NCI-H1105 (cell line): ENCODE measurements around the gene FBXL7.

Experiments used
- DNase-seq: peaks from one replicate; lab custom pipeline; 2025; lab: John Stamatoyannopoulos, UW

FBXL7 gene

DNA sequence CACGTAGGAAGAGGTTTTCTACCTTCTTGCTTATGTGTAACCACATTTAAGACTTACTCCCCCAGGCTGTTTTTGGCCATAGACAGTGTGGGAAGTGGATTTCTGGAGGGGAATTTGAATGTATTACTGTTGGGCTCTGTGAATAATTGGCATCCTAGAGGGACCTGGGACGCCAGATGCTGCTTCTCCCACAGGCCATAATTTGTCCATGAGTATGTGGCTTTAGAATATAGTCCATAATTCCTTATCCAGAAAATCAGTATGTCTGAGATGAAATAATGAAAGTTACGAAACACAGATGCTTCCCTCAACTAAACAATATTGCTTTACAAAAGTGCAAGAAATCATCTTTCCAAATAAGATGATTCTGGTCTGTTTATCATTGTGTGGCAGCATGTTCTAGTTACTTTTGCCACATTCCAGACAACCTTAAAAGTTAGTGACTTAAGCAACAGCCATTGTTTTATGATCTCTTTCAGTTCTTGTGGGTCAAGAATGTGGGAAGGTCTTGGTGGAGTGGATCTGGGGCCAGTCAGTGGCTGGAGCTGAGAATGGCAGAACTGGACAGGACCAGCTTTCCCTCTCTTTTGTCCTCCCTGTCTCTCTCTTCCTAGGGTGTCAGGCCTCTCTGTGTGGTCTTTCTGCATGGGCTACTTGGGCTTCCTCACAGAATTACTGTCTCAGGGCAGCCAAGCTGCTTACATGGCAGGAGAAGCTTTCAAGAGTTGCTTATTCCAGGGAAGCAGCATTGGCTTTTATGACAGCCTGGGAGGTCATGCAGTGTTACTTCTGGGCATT is 79.4 kb downstream of the FBXL7 start:
- no peak for DNase-seq

DNA sequence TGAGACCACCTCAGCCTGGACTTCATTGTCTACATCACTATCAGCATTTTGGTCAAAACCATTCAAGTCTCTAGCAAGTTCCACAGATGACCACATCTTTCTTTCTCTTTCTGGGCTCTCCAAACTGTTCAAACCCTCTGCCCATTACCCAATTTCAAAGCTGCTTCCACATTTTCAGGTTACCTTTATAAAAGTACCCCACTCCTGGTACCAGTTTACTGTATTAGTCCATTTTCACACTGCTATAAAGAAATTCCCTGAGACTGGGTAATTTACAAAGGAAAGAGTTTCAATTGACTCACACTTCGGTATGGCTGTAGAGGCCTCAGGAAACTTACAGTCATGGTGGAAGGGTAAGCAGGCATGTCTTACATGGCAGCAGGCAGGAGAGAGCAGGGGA is 84.5 kb downstream of the FBXL7 start:
- DNase-seq = no peak

DNA sequence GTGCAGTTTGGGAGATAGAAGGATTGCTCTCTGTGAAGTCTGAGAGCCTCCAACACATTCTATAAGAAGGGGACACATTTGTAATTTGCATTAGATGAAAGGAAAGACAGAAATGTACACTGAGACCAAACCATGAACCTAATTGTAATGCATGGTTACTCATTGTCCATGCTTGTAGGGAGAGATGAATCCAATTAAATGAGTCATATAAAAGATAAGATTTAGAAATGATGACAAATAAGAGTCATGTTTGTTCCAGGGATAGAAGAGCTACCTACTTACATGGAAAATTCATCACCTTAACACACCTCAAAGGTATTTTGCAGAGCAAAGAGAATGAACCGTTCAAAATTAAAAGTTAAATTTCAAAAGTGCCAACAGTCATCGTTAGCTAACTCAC is 85.1 kb downstream of the FBXL7 start:
- no peak for DNase-seq

DNA sequence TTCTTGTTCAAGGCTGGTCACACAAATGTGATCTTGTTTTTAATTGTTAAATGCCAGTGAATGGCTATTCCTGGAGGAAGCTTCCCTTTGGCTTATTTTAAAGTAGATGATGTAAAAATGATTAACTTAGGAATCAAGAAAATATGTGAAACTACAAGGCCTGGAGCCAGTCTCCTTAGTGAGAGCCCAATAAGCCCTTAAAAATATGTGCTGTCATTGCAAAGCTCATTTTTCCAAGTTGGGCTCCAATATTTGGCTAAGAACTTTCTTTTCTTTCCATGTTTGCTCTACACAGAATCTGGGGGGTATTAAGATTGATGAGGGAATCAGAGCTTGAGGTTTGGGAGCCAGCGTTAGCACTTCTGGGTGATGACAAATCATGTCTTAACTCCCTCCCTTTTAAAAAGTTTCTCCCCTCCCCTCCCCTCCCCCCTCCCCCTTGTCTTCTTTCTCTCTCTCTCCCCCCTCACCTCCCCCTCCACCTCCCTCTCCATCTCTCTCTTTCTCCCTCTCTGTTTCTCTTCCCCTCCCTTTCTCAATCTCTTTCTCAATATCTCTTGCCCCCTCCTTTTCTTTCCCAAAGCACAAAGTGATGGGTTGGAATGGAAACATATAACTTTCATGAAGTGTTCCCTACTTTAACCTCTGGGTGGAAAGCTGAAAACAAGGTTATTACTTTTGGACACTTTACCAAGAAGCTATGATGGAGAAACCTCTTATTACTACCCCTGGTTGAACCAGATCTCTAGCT is 86.0 kb downstream of the FBXL7 start:
- no peak for DNase-seq

DNA sequence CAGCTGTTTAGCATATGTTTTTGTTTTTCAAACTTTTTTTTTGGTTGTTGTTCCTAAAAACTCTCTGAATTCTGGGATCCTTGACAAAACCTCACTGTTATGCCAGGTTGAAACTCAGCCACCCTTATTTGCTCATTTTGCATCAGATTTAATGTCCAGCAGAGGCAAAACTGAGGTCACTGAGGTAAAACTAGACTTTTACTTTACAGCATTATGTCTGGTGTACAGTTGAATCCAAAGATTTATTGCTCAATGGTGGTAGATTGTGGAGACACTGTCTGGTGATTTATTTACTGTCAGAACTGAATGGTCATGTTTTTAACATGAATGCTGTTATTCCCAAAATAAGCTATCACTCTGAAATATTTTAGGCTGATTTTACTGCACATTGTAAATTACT is 87.9 kb downstream of the FBXL7 start:
- no peak for DNase-seq

DNA sequence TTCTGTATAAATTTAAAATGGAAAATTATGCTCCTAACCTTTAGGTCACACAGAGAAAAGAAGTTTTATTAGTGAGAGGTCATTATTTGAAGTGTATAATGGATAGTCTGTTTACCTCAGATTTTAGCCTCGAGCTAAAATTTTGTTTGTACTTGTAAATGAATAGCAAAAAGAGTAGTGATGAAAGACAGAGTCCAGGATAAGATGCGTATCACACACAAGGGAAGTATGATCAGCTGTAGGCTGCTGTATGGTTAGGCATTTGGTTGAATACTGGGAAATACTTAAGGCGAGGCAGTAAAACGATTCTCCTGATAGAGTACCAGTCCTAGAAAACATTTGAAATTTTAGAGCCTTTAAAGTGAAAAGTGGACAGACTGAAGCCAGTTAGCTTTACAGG is 92.7 kb downstream of the FBXL7 start:
- peak; percentile 2 for DNase-seq

DNA sequence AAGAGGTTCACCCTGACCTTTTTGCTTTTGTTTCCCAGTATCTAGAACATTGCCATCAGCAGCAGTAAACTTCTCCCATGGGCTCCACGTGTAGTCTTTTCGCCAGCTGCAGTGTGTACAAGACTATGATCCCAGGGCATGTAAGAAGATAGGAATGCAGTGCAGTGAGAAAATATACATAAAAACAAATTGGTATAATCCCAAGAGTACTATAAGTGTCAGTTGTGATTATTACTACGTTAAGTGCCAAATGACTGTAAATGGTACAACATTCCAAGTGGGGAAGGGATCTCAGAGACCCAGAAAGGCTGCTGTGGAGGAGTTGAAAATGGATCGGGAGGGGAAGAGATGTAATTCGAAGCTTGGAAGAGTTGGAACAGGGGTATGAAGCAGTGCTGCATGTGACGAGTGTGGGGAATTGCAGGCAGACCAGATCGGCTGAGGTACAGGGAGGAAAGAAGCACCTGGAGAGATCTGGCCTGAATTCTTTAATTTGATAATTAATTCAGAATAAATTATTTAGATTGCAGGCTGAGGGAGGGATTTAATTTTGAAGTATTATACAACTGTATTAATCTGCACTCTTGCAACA is 95.1 kb downstream of the FBXL7 start:
- no peak for DNase-seq

DNA sequence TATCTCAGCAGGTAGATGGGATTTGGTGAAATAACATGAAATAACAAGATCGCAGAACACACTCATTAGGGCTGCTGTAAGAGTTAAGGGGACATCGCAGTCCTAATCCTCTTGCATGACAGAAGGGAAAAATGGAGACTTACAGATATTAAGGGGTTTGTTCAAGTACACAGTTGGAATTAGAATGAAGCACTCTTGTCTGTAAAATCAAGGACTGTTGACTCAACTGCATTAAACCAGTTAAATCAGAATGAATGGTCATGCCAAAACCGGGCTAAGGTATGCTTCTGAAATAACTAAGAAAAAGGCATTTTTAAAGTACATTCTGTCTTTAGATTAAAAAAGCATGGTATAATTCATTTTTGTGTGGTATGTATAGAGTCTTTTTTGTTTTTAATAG is 95.9 kb downstream of the FBXL7 start:
- no peak for DNase-seq

DNA sequence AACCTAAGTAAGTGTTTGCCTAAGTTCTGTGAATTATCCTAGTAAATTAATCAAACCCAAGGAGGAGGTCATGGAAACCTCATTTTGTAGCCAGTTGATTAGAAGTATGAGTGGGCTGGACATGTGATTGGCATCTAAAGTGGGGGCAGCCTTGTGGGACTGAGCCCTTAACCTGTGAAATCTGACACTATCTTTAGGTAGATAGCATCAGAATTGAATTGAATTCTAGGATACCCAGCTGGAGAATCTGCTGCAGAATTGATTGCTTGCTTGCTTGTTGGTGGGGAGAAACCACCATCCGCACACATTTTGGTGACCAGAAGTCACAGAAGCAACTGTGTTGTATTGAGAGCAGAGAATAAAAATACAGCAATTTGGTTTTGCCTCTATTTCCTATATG is 97.0 kb downstream of the FBXL7 start:
- no peak for DNase-seq

DNA sequence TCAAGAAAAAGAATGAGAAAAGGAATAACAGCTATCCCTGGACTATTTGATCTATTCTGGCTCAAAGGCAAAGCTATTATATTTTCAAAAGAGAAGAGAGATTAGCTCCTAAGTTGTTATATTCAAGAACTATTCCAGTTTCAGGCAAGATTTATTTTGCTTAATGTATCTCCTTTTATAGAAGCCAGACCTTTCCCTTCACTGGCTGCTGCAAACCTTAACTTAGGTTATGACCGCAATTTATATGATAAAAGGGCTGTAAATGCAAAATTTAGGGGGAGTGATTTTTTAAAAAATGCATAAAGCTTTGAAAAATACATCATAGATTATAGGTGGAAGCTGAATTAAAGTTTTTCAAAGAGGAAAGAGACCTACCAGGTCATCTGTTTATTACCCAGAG is 97.8 kb downstream of the FBXL7 start:
- no peak for DNase-seq

DNA sequence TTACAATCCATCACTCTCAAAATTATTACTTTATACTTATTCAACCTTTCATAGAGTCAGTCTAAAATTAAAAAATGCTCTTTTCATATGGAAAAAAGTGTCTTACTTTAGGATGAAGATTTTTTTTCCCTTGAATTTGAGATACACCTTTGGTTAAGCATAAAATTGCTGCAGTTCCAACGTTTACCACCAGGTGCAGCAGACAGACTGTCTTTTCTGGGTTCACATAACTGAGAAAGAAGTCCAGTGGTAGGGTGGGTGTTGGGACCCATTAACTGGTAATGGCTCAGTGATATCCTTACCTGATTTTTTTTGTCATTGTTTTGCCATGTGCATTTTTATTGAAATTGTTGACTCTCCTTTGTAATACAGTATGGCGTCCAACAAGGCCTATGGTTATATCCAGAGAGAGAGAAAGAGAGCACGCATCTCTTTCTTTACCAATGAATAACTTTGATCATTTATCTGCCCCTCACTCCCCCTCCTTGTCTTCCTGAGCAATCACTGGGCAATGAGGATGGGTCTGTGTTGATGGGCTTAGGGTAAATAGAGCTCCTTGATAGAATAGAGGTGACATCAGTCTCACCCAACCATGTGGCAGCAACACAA is 98.4 kb downstream of the FBXL7 start:
- peak; percentile 1 for DNase-seq

DNA sequence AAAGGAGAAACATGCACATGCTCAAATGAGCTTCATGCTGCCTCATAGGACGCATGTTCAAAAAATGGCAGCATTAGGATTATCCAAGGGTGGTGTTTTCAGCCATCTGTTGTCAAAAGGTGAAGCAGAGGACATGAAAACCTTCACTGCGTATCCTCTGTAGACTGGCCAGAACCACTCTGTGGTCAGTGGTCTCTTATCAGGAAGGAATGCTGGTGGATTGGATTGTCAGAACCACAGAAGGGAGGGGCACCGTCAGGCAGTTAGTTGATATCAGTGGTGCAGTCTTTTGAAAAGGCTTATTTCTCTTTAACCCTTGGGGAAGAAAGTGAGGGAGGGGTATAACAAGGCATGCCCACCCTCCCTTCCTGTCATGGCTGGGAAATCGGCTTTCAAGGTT is 100.1 kb downstream of the FBXL7 start:
- DNase-seq = no peak

DNA sequence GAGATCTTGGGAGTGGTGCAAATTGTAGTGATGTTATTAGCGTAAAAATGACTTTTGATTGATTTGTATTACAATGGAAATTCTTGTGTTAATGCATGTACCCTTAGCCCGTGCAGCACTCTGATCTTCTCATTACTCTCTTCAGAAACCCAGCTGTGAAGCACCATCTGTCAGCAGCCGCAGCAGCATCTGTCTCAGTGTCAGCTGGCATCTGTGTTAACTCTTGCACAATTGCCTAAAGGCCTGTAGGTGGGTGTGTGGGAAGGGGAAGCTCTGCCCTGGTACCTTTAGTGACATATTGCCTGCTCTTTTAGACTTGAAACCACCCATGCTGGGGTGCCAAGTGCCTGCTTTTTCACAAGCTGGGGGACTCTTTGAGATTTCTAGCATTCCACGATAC is 101.3 kb downstream of the FBXL7 start:
- no peak for DNase-seq

DNA sequence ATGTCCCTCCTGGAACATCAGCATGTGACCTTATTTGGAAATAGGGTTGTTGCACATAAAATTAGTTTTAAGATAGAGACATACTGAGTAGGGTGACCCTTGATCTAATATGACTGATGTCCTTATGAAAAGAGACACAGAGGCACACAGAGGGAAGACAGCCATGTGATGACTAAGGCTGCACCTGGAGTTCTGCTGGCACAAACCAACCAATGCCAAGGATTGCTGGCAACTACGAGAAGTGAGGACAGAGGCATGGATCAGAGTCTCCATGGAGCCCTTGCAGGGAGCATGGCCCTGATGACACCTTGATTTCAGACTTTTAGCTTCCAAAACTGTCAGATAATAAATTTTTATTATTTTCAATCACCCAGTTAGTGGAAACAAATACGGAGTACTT is 101.9 kb downstream of the FBXL7 start:
- no peak for DNase-seq

DNA sequence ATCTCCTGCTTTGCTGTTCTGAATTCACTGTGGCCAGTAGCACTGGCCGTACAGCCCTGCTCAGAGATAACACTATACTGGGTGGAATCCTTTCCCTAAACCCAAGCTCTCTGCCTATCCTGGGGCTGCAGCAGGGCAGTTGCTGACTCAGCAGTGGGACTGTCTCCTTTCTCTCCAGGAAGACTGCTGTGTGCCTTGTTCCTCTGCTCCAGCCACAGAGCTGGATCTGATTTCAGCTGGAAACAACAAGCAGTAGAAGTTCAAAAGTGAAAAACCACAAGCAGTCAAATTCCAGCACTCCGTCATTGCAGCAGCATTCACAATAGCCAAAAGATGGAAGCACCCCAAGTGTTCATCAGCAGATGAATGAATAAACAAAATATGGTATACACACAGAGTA is 105.0 kb downstream of the FBXL7 start:
- DNase-seq = no peak

DNA sequence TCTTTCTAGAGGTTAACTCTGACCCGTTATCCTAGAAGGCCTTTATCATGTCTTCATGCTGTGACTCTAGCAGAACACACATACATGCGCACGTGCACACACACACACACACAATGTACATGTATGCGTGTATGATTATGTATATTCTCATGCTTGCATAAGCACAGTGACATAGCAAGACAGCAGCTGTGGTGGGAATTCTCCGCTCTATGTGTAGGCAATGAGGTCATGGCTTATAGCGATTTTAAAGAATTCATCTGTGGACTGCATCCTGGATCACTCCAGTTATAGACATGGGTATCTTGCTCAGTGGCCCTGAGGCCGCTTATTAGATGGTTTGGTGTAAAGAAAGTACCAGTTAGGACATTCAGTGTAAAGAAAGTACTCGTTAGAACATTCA is 106.2 kb downstream of the FBXL7 start:
- DNase-seq = no peak

DNA sequence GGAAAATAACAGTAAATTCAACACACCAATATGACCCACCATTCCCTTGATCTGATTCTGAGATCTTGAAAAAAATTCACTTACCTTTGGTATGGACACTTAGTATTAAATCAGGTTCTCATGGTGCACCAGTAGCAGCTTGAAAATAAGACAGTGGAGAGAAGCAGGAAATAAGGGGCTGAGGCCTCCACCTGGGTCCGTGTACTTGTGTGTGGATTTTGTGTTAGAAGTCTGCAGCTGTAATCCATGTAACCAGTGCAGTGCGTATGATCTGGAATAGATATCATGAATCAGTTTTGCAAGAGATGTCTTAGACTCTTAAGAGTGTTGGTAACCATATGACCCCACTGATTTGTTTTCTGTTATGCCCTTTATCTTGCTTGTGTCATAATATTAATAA is 107.1 kb downstream of the FBXL7 start:
- DNase-seq = no peak

DNA sequence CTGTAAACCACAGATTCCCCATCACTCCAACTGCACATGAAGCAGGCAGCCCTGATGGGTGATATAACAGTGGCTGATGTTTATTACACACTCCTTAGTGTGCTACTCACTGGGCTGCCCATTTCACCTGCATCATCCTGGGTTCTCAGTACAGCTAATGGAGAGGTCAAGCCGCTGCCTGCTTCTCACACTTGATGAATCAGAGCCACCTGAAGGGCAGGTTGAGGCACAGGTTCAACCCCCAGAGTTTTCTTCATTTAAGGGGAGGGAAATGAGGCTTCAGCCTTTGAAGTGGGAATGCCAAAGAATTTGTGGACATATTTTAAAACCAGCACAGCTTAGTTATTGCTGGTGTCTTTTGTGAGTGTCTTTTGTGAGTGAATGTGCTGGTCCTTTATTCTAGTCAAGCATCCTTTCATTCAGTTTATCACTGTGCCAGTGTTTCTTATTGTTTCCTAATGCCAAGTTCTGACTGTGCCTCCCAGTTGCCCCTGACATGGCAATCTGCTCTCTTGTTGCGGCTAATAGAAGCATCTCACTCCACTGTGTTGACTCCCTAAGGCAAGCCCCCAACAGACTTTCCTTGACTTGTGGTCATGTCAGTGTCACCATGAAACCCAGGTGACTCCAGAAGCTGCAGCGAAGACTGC is 109.2 kb downstream of the FBXL7 start:
- no peak for DNase-seq

DNA sequence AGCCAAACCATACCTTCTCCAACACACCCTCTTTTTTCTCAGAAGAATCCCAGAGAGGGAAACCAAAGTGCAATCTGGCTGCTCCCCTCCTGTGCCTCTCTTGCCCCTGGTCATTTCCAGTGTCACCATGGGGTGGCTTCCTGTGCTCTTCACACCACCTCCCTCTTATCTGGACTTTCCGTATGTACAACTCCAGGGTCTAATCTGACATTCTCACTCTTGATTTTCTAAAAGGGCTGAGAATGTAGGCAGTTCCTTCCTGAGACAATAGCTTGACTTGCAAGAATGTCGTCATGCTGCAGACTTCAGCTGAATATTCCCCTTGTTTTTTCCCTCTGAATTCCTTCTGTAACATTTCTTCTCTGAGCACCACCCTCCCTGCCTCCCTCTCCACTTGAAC is 110.2 kb downstream of the FBXL7 start:
- DNase-seq = no peak

DNA sequence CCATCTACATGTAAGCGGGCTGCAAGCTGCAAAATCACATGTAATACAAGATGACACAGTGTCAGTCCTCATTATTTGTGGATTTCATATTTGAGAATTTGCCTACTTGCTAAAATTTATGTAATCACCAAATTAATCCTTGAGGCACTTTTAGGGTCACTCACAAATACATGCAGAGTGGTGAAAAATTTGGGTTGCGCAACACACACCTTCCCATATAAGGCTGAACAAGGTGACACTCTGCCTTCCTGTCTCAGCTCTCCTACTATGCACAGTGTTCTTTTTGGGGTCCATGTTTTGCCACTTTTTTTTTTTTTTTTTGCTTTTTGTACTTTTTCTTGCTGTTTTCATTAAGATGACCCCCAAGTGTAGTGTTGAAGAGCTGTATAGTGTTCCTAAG is 111.0 kb downstream of the FBXL7 start:
- DNase-seq = no peak

DNA sequence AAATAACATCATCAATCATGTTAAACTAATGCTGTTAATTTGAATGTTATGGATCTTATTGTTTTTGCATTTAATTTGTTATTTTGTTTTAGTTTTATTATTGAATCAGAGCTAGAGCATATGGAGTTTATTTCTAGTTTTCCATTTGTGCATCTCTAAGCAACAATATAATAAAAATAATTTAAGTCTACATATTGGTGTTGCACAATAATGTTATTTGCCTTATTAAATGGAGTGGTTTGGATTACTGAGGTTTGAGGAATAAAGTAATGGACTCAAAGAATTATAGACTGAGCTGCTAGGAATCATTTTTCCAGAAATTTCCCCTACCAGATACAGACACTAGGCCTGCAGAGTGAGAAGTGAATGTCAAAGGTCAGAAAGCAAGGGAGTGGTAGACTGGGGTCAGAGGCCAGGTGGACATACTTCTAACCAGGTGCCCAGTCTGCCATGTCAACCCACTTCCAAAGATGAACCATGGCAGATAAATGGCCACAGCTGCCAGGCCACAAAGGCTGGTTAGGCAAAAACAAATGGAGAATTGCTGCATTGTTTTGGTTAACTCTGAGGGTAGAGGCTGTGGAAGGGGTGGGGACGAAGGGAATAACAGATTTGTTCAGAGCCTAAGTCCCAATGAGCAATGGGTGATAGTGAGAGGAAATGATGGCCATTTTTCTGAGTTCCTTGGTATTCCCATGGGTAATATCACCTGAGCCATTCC is 113.1 kb downstream of the FBXL7 start:
- no peak for DNase-seq

DNA sequence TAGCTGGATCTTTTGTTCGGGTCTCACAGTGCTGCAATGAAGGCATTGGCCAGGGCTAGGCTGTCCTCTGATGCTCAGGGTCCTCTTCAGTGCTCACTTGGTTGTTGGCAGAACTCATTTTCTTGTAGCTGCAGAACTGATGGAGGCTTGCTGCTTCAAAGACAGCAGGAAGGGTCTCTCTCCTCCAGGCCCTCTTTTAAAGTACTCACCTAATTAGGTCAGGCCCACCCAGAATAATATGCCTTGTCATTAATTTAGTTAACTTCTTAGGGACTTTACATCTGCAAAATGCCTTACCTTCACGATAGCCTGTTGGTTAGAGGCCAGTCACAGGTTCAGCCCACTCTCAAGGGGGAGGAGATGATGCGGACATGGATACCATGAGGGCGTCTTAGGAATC is 114.7 kb downstream of the FBXL7 start:
- no peak for DNase-seq
